Mesendoderm (in vitro differentiated cells): Measurements from ENCODE around the gene CAT.

Experiments
- DNase-seq: peaks from one replicate; pipeline ENCODE4 v3.0.0; 2013
- H2AK5ac ChIP-seq: 2 replicates; pipeline ENCODE4 v1.6.1; 2013; ENCODE audit warnings: low read length, inconsistent platforms
- H2BK120ac ChIP-seq: 2 replicates; pipeline ENCODE4 v1.6.1; 2013; ENCODE audit warnings: low read depth, mild to moderate bottlenecking, low read length, moderate library complexity, mixed read lengths
- H2BK15ac ChIP-seq: replicated peaks from 2 replicates; pipeline ENCODE4 v1.6.1; 2013; ENCODE audit warnings: low read depth, mild to moderate bottlenecking, moderate library complexity
- H2BK5ac ChIP-seq: 2 replicates; pipeline ENCODE4 v1.6.1; 2013; ENCODE audit warnings: low read length, inconsistent platforms
- H3K18ac ChIP-seq: 2 replicates; pipeline ENCODE4 v1.6.1; 2013; ENCODE audit warnings: mild to moderate bottlenecking, low read length, mixed read lengths
- H3K23ac ChIP-seq: one replicate; pipeline ENCODE4 v1.6.1; 2013; ENCODE audit warnings: low read length
- H3K27ac ChIP-seq: 2 replicates; pipeline ENCODE4 v1.5.1; 2013; ENCODE audit warnings: low read depth, mild to moderate bottlenecking, inconsistent platforms, low read length, moderate library complexity
- H3K27me3 ChIP-seq: 2 replicates; pipeline ENCODE4 v1.6.1; 2013; ENCODE audit warnings: low read length, control low read depth, mild to moderate bottlenecking, inconsistent platforms; ENCODE audit not compliant: insufficient read depth, poor library complexity
- H3K36me3 ChIP-seq: 2 replicates; pipeline ENCODE4 v1.6.1; 2013; ENCODE audit warnings: low read length, inconsistent platforms; ENCODE audit not compliant: control insufficient read depth, insufficient read depth
- H3K4ac ChIP-seq: one replicate; pipeline ENCODE4 v1.6.1; 2013; ENCODE audit warnings: low read depth, mild to moderate bottlenecking, low read length, moderate library complexity
- H3K4me1 ChIP-seq: 2 replicates; pipeline ENCODE4 v1.6.1; 2013; ENCODE audit warnings: low read depth, low read length, inconsistent platforms; ENCODE audit not compliant: control insufficient read depth
- H3K4me2 ChIP-seq: 2 replicates; pipeline ENCODE4 v1.6.1; 2013; ENCODE audit warnings: low read length
- H3K4me3 ChIP-seq: 2 replicates; pipeline ENCODE4 v1.5.1; 2013; ENCODE audit warnings: mild to moderate bottlenecking, low read length
- H3K56ac ChIP-seq: one replicate; pipeline ENCODE4 v1.6.1; 2013; ENCODE audit warnings: low read length
- H3K79me1 ChIP-seq: 2 replicates; pipeline ENCODE4 v1.6.1; 2013; ENCODE audit warnings: low read length, inconsistent platforms
- H3K79me2 ChIP-seq: 2 replicates; pipeline ENCODE4 v1.6.1; 2013; ENCODE audit warnings: mild to moderate bottlenecking, low read length; ENCODE audit not compliant: control insufficient read depth, insufficient read depth
- H3K9ac ChIP-seq: 2 replicates; pipeline ENCODE4 v1.6.1; 2013; ENCODE audit warnings: low read length, inconsistent platforms
- H4K5ac ChIP-seq: one replicate; pipeline ENCODE4 v1.6.1; 2013; ENCODE audit warnings: low read length
- H4K8ac ChIP-seq: one replicate; pipeline ENCODE4 v1.6.1; 2013; ENCODE audit warnings: low read depth, mild to moderate bottlenecking, control low read depth, low read length, moderate library complexity
- WGBS: extraction: QIAGEN DNeasy Blood & Tissue Kit; methylation state at CpG from one replicate; pipeline ENCODE4 v1.1.7; 2013; ENCODE audit warnings: low lambda C conversion rate, missing lambda C conversion rate; ENCODE audit not compliant: insufficient coverage; ENCODE audit errors: extremely low coverage; 5-methylcytosine and 5-hydroxymethylcytosine counted together

Gene CAT

DNA sequence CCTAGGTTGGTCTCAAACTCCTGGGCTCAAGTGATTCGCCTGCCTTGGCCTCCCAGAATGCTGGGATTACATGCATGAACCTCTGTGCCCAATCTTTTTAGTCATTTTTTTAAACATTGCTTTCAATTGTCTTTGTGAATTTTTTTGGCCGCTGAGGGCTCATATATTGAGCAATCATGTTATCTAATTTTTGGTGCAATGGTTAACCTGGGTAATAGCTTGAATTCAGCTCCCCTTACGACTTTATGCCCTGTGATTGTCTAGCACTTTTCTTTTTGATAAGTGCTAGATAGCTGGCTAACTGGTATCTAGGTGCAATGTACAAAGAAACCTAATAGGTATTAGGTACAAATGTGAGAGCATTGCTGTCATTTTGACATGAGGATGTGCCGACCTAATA, 35.3 kb upstream of the CAT start:
- Histone ChIP-seq H3K9ac (no peak overlapping the region), H3K36me3 (no peaks in the 10 kb centered on the region), H3K79me1 (no peaks in the 10 kb centered on the region), H3K27me3 (no peaks in the 10 kb centered on the region), H3K56ac (no peak overlapping the region), H3K4ac (no peak overlapping the region), H2BK120ac (no peak overlapping the region), H3K4me3 (no peak overlapping the region), H3K18ac (no peak overlapping the region), H4K8ac (no peak overlapping the region), H2BK5ac (no peak overlapping the region), H3K27ac (no peak overlapping the region), H3K4me1 (no peaks in the 10 kb centered on the region), H4K5ac (no peak overlapping the region), H3K4me2 (no peak overlapping the region), H3K79me2 (no peaks in the 10 kb centered on the region), H2BK15ac (no peak overlapping the region), H2AK5ac (no peak overlapping the region), H3K23ac (no peak overlapping the region)
- no CpG with 5 or more reads among the region's 4 CpGs for WGBS
- no peak for DNase-seq

GRCh38 chr11:34404280-34404679, 34.5 kb upstream of the CAT start:
- no peaks in the 10 kb centered on the region for H3K36me3 ChIP-seq

GRCh38 chr11:34405079-34405858, 33.5 kb upstream of the CAT start:
- H4K8ac ChIP-seq = no peak overlapping the region
- no peak overlapping the region for H3K23ac ChIP-seq
- no peak overlapping the region for H3K4me3 ChIP-seq
- H2BK120ac ChIP-seq = no peak overlapping the region
- H3K4me1 ChIP-seq = no peaks in the 10 kb centered on the region
- H2BK5ac ChIP-seq = no peak overlapping the region
- no peak for DNase-seq
- no peak overlapping the region for H3K4me2 ChIP-seq
- 100% methylated on average over 2 of the region's 7 CpGs for WGBS
- no peak overlapping the region for H3K56ac ChIP-seq
- H3K9ac ChIP-seq = no peak overlapping the region
- H3K27me3 ChIP-seq = no peaks in the 10 kb centered on the region
- no peaks in the 10 kb centered on the region for H3K79me2 ChIP-seq
- H2BK15ac ChIP-seq = no peak overlapping the region
- H3K36me3 ChIP-seq = no peaks in the 10 kb centered on the region
- H2AK5ac ChIP-seq = no peak overlapping the region
- no peak overlapping the region for H3K4ac ChIP-seq
- no peak overlapping the region for H3K27ac ChIP-seq
- H3K18ac ChIP-seq = no peak overlapping the region
- no peaks in the 10 kb centered on the region for H3K79me1 ChIP-seq
- H4K5ac ChIP-seq = no peak overlapping the region

More at GRCh38 chr11:34404280-34404679, 34.5 kb upstream of the CAT start:
- Histone ChIP-seq H2BK5ac (no peak overlapping the region), H3K4me1 (no peaks in the 10 kb centered on the region), H2BK15ac (no peak overlapping the region), H3K4ac (no peak overlapping the region), H3K27ac (no peak overlapping the region), H4K5ac (no peak overlapping the region), H2AK5ac (no peak overlapping the region), H2BK120ac (no peak overlapping the region), H3K56ac (no peak overlapping the region), H3K79me2 (no peaks in the 10 kb centered on the region), H3K9ac (no peak overlapping the region), H3K23ac (no peak overlapping the region), H3K79me1 (no peaks in the 10 kb centered on the region), H3K18ac (no peak overlapping the region), H4K8ac (no peak overlapping the region), H3K4me2 (no peak overlapping the region), H3K27me3 (no peaks in the 10 kb centered on the region), H3K4me3 (no peak overlapping the region)
- DNase-seq = no peak
- WGBS = no CpG with 5 or more reads among the region's 6 CpGs

GRCh38 chr11:34406413-34406812, 32.3 kb upstream of the CAT start:
- no peaks in the 10 kb centered on the region for H3K27me3 ChIP-seq
- H3K9ac ChIP-seq = no peak overlapping the region
- no peak for DNase-seq
- no peak overlapping the region for H4K8ac ChIP-seq
- no peaks in the 10 kb centered on the region for H3K79me1 ChIP-seq
- no peak overlapping the region for H3K4me3 ChIP-seq
- no peaks in the 10 kb centered on the region for H3K4me1 ChIP-seq
- no peak overlapping the region for H2BK15ac ChIP-seq
- WGBS = no CpG with 5 or more reads among the region's 3 CpGs
- H3K23ac ChIP-seq = no peak overlapping the region
- no peak overlapping the region for H3K27ac ChIP-seq
- H2AK5ac ChIP-seq = no peak overlapping the region
- no peak overlapping the region for H3K4ac ChIP-seq
- no peak overlapping the region for H3K4me2 ChIP-seq
- H2BK120ac ChIP-seq = no peak overlapping the region
- H4K5ac ChIP-seq = no peak overlapping the region
- H3K18ac ChIP-seq = no peak overlapping the region
- H2BK5ac ChIP-seq = no peak overlapping the region
- no peaks in the 10 kb centered on the region for H3K79me2 ChIP-seq
- no peak overlapping the region for H3K56ac ChIP-seq
- no peaks in the 10 kb centered on the region for H3K36me3 ChIP-seq

GRCh38 chr11:34407121-34407813, 31.5 kb upstream of the CAT start:
- Histone ChIP-seq H2BK15ac (no peak overlapping the region), H3K18ac (no peak overlapping the region), H3K9ac (no peak overlapping the region), H3K4me2 (no peak overlapping the region), H3K4me1 (no peaks in the 10 kb centered on the region), H3K4me3 (no peak overlapping the region), H2AK5ac (no peak overlapping the region), H3K36me3 (no peaks in the 10 kb centered on the region), H3K56ac (no peak overlapping the region), H3K27ac (no peak overlapping the region), H4K8ac (no peak overlapping the region), H3K79me2 (no peaks in the 10 kb centered on the region), H2BK5ac (no peak overlapping the region), H4K5ac (no peak overlapping the region), H3K79me1 (no peaks in the 10 kb centered on the region), H3K27me3 (no peaks in the 10 kb centered on the region), H3K4ac (no peak overlapping the region), H3K23ac (no peak overlapping the region), H2BK120ac (no peak overlapping the region)
- WGBS = no CpG with 5 or more reads among the region's 2 CpGs
- no peak for DNase-seq
